ENCODE data around the gene ITGAE.

ITGAE gene

GRCh38 chr17:3815925-3816324 lies 14.9 kb upstream of the ITGAE start:
- DNase-seq = no peak

- DNase-seq = no peak
Measured at GRCh38 chr17:3815122-3815521, 14.1 kb upstream of the ITGAE start.

GRCh38 chr17:3814361-3814760 lies 13.4 kb upstream of the ITGAE start:
- DNase-seq = no peak

- DNase-seq = no peak
Measured at GRCh38 chr17:3813171-3813570, 12.2 kb upstream of the ITGAE start.

- no peak for DNase-seq
Measured at GRCh38 chr17:3812771-3813170, 11.8 kb upstream of the ITGAE start.

GRCh38 chr17:3812284-3812683 lies 11.3 kb upstream of the ITGAE start:
- no peak for DNase-seq

GRCh38 chr17:3810019-3810418 lies 9.0 kb upstream of the ITGAE start:
- no peak for DNase-seq

GRCh38 chr17:3809135-3809534 lies 8.1 kb upstream of the ITGAE start:
- no peak for DNase-seq

- DNase-seq = no peak
Measured at GRCh38 chr17:3808701-3809100, 7.7 kb upstream of the ITGAE start.

- DNase-seq = no peak
Measured at GRCh38 chr17:3805581-3805980, 4.6 kb upstream of the ITGAE start.

- DNase-seq = no peak
Measured at GRCh38 chr17:3804503-3804931, 3.5 kb upstream of the ITGAE start.

GRCh38 chr17:3803308-3803640 lies 2.3 kb upstream of the ITGAE start:
- no peak for DNase-seq

GRCh38 chr17:3802461-3803307 lies 1.7 kb upstream of the ITGAE start:
- DNase-seq = no peak

- DNase-seq = no peak
Measured at GRCh38 chr17:3801792-3802191, 804 bp upstream of the ITGAE start.

- no peak for DNase-seq
Measured at GRCh38 chr17:3801347-3801746, 359 bp upstream of the ITGAE start.

GRCh38 chr17:3799181-3799945 lies 1.6 kb downstream of the ITGAE start:
- no peak for DNase-seq

GRCh38 chr17:3798273-3799180 lies 2.5 kb downstream of the ITGAE start:
- DNase-seq = no peak

GRCh38 chr17:3796822-3797170 lies 4.2 kb downstream of the ITGAE start:
- no peak for DNase-seq

GRCh38 chr17:3796110-3796821 lies 4.7 kb downstream of the ITGAE start:
- DNase-seq = no peak

- peak; percentile 20 for DNase-seq
Measured at GRCh38 chr17:3795390-3796102, 5.4 kb downstream of the ITGAE start.

GRCh38 chr17:3794557-3795389 lies 6.2 kb downstream of the ITGAE start:
- no peak for DNase-seq

Data from NCI-H146 (cell line).